GM12878 (cell line): ENCODE results near the gene ERVMER34-1. TPM values are rescaled to one million over a fixed set of nuclear protein-coding genes. Genes with fewer than 3 reads are reported as not detected.

ENCODE experiments used
- ATAC-seq: fragments of 200-7000 bp; cut with Tn5 transposase; 3 replicates; pipeline ENCODE4 v1.9.1; 2020; ENCODE audit warnings: mild to moderate bottlenecking, moderate library complexity
- BruUV-seq: library from RNA; stranded (reverse); fragments of 400-500 nt; replicated peaks from 2 replicates; lab custom pipeline; 2021; lab: Mats Ljungman, UMichigan
- CTCF ChIA-PET: fragments of 300-600 bp; sonication (Branson Sonifier 250); formaldehyde crosslinking; extraction: SDS; loops from one replicate; lab custom pipeline; 2021; ENCODE audit warnings: inconsistent platforms; lab: Yijun Ruan, JAX
- POLR2A ChIA-PET: fragments of 350-600 bp; formaldehyde crosslinking; extraction: SDS; loops from one replicate; lab custom pipeline; 2021; ENCODE audit warnings: inconsistent platforms; lab: Charles Lee
- RAD21 ChIA-PET: fragments of 300-600 bp; sonication (Branson Sonifier 250); formaldehyde crosslinking; loops from one replicate; lab custom pipeline; 2023; ENCODE audit warnings: antibody characterized with exemption; ENCODE audit not compliant: unreplicated experiment; lab: Charles Lee
- SMC1A ChIA-PET: fragments of 300-600 bp; sonication (Branson Sonifier 250); formaldehyde crosslinking; loops from one replicate; lab custom pipeline; 2023; ENCODE audit not compliant: unreplicated experiment, uncharacterized antibody; lab: Charles Lee
- DNase-seq: peaks from one replicate; pipeline ENCODE4 v3.0.0-alpha.2; 2011; ENCODE audit warnings: low read depth, low spot score
- FAIRE-seq: peaks from 3 replicates; lab custom pipeline; 2011; peaks lifted over from hg19 to GRCh38; lab: Jason Lieb, UNC
- H2AFZ ChIP-seq: 2 replicates; pipeline ENCODE4 v1.6.0; 2011; ENCODE audit warnings: low read depth, low read length, control low read depth; ENCODE audit not compliant: control insufficient read depth
- H3K27ac ChIP-seq: 2 replicates; pipeline ENCODE4 v1.5.1; 2011; ENCODE audit warnings: control low read depth; ENCODE audit not compliant: control insufficient read depth, insufficient read depth
- H3K27me3 ChIP-seq, 2 experiments: replicated peaks in 1 of 2; 2 replicates each; pipeline versions ENCODE4 v1.6.0 to v1.6.1; 2011; ENCODE audit warnings: low read length in 1 of 2; ENCODE audit not compliant: control insufficient read depth in 2 of 2, insufficient read depth in 2 of 2
- H3K36me3 ChIP-seq, 2 experiments: 2 replicates each; pipeline ENCODE4 v1.5.1; 2011; ENCODE audit warnings: low read length in 1 of 2; ENCODE audit not compliant: control insufficient read depth in 2 of 2, insufficient read depth in 2 of 2
- H3K4me1 ChIP-seq: 2 replicates; pipeline ENCODE4 v1.6.1; 2011; ENCODE audit warnings: mild to moderate bottlenecking, low read length, moderate library complexity, mixed read lengths; ENCODE audit not compliant: control insufficient read depth, insufficient read depth
- H3K4me2 ChIP-seq: 2 replicates; pipeline ENCODE4 v1.6.0; 2011; ENCODE audit warnings: control low read depth; ENCODE audit not compliant: control insufficient read depth, insufficient read depth
- H3K4me3 ChIP-seq: fragments of 200-600 bp; sonication (generic); 2 replicates; pipeline ENCODE4 v1.5.1; 2016
- H3K79me2 ChIP-seq: 2 replicates; pipeline ENCODE4 v1.6.0; 2011; ENCODE audit warnings: low read length; ENCODE audit not compliant: control insufficient read depth, insufficient read depth
- H3K9ac ChIP-seq: 2 replicates; pipeline ENCODE4 v1.8.0; 2011; ENCODE audit warnings: low read length, control low read depth, mixed read lengths; ENCODE audit not compliant: control insufficient read depth, insufficient read depth
- H3K9me3 ChIP-seq: replicated peaks from 3 replicates; pipeline ENCODE4 v1.5.1; 2011; ENCODE audit warnings: mild to moderate bottlenecking, low read length; ENCODE audit not compliant: control insufficient read depth, insufficient read depth
- H4K20me1 ChIP-seq: 2 replicates; pipeline ENCODE4 v1.6.0; 2011; ENCODE audit not compliant: control insufficient read depth, insufficient read depth
- ATF7 ChIP-seq: fragments of 450-650 bp; IDR thresholded peaks from 2 replicates; pipeline ENCODE4 v1.6.1; 2016; ENCODE audit warnings: low read depth, mild to moderate bottlenecking
- CBX5 ChIP-seq: sonication (generic); IDR thresholded peaks from 2 replicates; pipeline ENCODE4 v1.6.1; 2016; ENCODE audit warnings: low read depth, moderate library complexity, mild to moderate bottlenecking, inconsistent platforms
- JUND ChIP-seq: IDR thresholded peaks from 2 replicates; pipeline ENCODE4 v1.6.1; 2012; ENCODE audit warnings: low read depth, mild to moderate bottlenecking, low read length, improper control_type of control experiment, moderate library complexity
- PAX8 ChIP-seq: fragments of 450-650 bp; IDR thresholded peaks from 2 replicates; pipeline ENCODE4 v1.6.1; 2017; ENCODE audit warnings: mild to moderate bottlenecking, moderate library complexity
- POLR2AphosphoS2 ChIP-seq: IDR thresholded peaks from 2 replicates; pipeline ENCODE4 v1.6.1; 2011; ENCODE audit warnings: low read depth, mild to moderate bottlenecking, low read length, improper control_type of control experiment, moderate library complexity
- RELA ChIP-seq: fragments of 450-650 bp; IDR thresholded peaks from 2 replicates; pipeline ENCODE4 v1.8.0; 2014; ENCODE audit warnings: borderline replicate concordance; ENCODE audit not compliant: partially characterized antibody
- REST ChIP-seq: IDR thresholded peaks from 2 replicates; pipeline ENCODE4 v1.6.1; 2012; ENCODE audit warnings: mild to moderate bottlenecking, low read depth, low read length
- SP1 ChIP-seq: IDR thresholded peaks from one replicate; pipeline ENCODE4 v1.6.1; 2011; ENCODE audit warnings: low read depth, low read length
- TCF12 ChIP-seq: IDR thresholded peaks from 2 replicates; pipeline ENCODE4 v1.6.1; 2011; ENCODE audit warnings: low read depth, mild to moderate bottlenecking, low read length
- ZBED1 ChIP-seq: IDR thresholded peaks from 2 replicates; pipeline ENCODE4 v1.6.1; 2016; ENCODE audit warnings: borderline replicate concordance
- ZZZ3 ChIP-seq: IDR thresholded peaks from 2 replicates; pipeline ENCODE4 v1.6.1; 2011; ENCODE audit warnings: low read depth; ENCODE audit not compliant: control insufficient read depth, insufficient read length
- WGBS: methylation state at CpG from one replicate; pipeline ENCODE4 v1.1.6; 2016; ENCODE audit warnings: low lambda C conversion rate; ENCODE audit not compliant: insufficient replicate concordance, insufficient coverage; ENCODE audit errors: missing lambda C conversion rate; 5-methylcytosine and 5-hydroxymethylcytosine counted together
- in situ Hi-C: fragments of 300-500 bp; cut with MboI; formaldehyde crosslinking; loops from 9 replicates; pipeline ENCODE4 v1.14.3; 2018; ENCODE audit warnings: mixed read lengths
- intact Hi-C: fragments of 100-400 bp; cut with micrococcal nuclease; formaldehyde crosslinking; loops from one replicate; pipeline ENCODE4 v1.14.2; 2022; ENCODE audit not compliant: unreplicated experiment
- polyA plus RNA-seq, 11 experiments: library from polyadenylated mRNA; depleted of rRNA in 4 of 11; unstranded in 6 of 11; stranded (reverse) in 5 of 11; fragments of >200 nt; fragmentation: Nextera tagmentation in 4 of 11; fragmentation: Illumina TruSeq in 1 of 11; extraction: Ambion mirVana in 4 of 11; extraction: Trizol in 1 of 11; gene quantifications; 1 replicate in 1 of 11; 2 replicates in 10 of 11; pipeline versions ENCODE4 v1.2.1 to v1.2.3, GENCODE V29; 2011 to 2016; ENCODE audit warnings: inconsistent platforms in 2 of 11, missing spikeins in 2 of 11, low read depth in 1 of 11
- total RNA-seq, 4 experiments: library from RNA; depleted of rRNA in 3 of 4; stranded (reverse); fragments of >200 nt in 3 of 4; fragmentation: Illumina TruSeq in 1 of 4; extraction: Trizol in 1 of 4; gene quantifications; 2 replicates each; pipeline versions ENCODE4 v1.2.1 to v1.2.3, GENCODE V29; 2013 to 2021
- TF ChIP-seq, protein P1 (sequence below): fragments of 450-650 bp; IDR thresholded peaks from 2 replicates; pipeline ENCODE4 v1.6.1; 2017; ENCODE audit warnings: mild to moderate bottlenecking, low read depth, inconsistent platforms; ENCODE audit not compliant: poor library complexity, severe bottlenecking

ERVMER34-1 gene
- total and polyA plus RNA-seq, 10 of the 15 experiments (the other 5 are each of a cell fraction or from before 2014, with no cell fraction given), result not detected

DNA sequence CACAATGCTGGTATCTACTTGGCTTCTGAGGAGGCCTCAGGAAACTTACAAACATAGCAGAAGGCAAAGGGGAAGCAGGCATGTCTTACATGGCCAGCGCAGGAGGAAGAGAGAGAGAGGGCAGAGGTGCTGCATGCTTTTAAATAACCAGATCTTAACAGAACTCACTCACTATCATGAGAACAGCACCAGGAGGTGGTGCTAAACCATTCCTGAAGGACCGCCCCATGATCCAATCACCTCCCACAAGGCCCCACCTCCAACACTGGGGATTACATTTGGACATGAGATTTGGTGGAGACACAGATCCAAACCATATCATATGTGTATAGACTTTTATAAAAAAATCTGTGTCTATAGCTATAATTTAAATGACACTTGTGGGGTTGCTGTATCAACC is 48.6 kb upstream of the ERVMER34-1 start:
- no peak overlapping the region for H2AFZ ChIP-seq
- in situ Hi-C loops (no loop called here), intact Hi-C loops (no loop called here)
- no peaks in the 10 kb centered on the region for H3K36me3 ChIP-seq
- SMC1A ChIA-PET, result no interaction called here
- DNase-seq, result no peak
- WGBS, result 60% methylated on average over 2 of the region's 2 CpGs
- no peaks in the 10 kb centered on the region for H3K79me2 ChIP-seq
- RAD21 ChIA-PET, result no interaction called here
- H3K9ac ChIP-seq, result no peak overlapping the region
- TF ChIP-seq TCF12, result no peak
- no peak for TF ChIP-seq ZBED1
- no peak for TF ChIP-seq SP1
- no peak for TF ChIP-seq JUND
- no peak for TF ChIP-seq ZZZ3
- TF ChIP-seq PAX8, result no peak
- TF ChIP-seq, protein P1, sequence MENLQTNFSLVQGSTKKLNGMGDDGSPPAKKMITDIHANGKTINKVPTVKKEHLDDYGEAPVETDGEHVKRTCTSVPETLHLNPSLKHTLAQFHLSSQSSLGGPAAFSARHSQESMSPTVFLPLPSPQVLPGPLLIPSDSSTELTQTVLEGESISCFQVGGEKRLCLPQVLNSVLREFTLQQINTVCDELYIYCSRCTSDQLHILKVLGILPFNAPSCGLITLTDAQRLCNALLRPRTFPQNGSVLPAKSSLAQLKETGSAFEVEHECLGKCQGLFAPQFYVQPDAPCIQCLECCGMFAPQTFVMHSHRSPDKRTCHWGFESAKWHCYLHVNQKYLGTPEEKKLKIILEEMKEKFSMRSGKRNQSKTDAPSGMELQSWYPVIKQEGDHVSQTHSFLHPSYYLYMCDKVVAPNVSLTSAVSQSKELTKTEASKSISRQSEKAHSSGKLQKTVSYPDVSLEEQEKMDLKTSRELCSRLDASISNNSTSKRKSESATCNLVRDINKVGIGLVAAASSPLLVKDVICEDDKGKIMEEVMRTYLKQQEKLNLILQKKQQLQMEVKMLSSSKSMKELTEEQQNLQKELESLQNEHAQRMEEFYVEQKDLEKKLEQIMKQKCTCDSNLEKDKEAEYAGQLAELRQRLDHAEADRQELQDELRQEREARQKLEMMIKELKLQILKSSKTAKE, result no peak
- TF ChIP-seq CBX5, result no peak
- TF ChIP-seq REST, result no peak
- TF ChIP-seq POLR2AphosphoS2, result no peak
- TF ChIP-seq RELA, result no peak
- TF ChIP-seq ATF7, result no peak
- H3K27me3 ChIP-seq, result no peaks in the 10 kb centered on the region
- CTCF ChIA-PET, result no interaction called here
- no peaks in the 10 kb centered on the region for H3K9me3 ChIP-seq
- BruUV-seq, result no TSS peak
- H3K4me3 ChIP-seq, result no peak overlapping the region
- H3K4me2 ChIP-seq, result no peak overlapping the region
- no peak for ATAC-seq
- H3K27ac ChIP-seq, result no peak overlapping the region
- H4K20me1 ChIP-seq, result no peaks in the 10 kb centered on the region
- POLR2A ChIA-PET, result no interaction called here
- no peak for FAIRE-seq
- no peaks in the 10 kb centered on the region for H3K4me1 ChIP-seq
